Endometrial microvascular endothelial cells (primary cell): ENCODE data around the gene REEP2. TPM values are rescaled to one million over a fixed set of nuclear protein-coding genes. Genes with fewer than 3 reads are reported as not detected.

ENCODE experiments used
- in situ Hi-C: cut with HindIII; loops from 2 replicates; pipeline ENCODE4 v1.10.0; 2017; ENCODE audit warnings: low sequenced_read_pairs, low pct_unique_long_range_greater_than_20kb; ENCODE audit errors: inconsistent ontology term
- total RNA-seq: library from RNA; depleted of rRNA; stranded (reverse); fragments of >200 nt; gene quantifications from one replicate; pipeline ENCODE4 v1.2.3, GENCODE V29; 2015; ENCODE audit errors: inconsistent ontology term

REEP2 gene
- total RNA-seq, 1 donor from 2014 or later: 2.2 TPM

DNA sequence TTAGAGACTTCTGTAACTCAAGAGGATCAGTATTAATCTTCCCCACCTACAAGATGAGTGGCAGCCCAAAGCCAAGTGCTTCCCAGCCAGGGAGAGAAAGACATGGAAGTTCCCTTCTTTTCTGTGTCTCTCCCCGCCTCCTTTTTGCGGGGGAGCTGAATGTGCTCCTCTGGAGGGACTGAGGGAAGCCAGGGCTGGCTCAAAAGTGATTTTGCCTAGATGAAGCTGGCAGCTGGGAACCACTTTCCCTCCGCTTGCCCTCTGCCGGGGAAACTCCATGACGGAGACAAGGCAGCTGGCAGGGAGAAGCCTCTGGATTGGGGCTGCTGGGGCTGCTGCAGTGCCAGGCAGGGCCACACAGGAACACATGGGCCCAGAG is 50.8 kb downstream of the REEP2 start:
- in situ Hi-C loops: no loop called here

DNA sequence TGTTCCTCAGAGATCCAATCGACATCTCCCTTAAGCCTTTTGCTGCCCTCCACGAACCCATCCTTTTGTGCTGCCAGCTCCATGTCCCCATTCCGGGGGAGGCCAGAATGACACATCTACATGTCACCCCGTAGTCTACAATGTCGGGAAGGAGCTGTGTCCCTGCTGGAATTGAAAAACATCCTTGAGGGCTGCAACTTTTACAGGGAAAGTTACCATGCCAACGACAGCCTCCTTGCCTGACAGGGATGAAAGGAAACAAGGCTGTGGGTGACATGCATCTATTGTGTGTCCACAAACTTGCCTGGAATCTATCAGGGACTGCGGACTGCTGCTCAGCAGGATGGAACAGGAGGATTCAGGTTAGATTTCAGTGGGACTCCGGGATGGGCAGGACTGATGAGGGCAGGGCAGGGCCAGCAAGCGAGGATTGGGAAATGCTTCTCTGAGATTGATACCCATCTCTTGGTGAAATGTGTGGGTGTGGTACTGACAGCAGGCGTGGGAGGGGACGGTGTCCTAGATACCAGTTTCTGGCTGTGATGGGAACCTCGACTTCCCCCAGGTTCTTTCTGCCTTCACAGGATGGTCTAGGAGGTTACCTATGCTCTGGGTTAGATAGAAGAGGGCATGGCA is 51.9 kb downstream of the REEP2 start:
- in situ Hi-C loops: no loop called here

DNA sequence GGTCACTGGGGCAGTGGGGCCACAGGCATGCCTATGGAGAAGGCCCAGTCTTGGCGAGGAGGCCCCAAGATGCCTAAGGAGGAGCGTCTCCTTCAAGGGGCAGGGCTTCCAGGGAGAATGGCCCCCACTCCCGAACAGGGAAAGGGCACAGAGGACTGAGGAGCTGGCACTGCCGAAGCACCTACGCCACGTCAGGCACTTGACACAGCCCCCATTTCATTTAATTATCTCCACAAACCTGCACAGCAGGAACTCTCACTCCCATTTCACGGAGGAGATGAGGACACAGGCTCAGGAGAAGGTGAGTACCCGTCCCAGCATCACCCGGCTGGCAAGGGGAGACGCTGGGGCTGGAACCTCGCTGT is 52.4 kb downstream of the REEP2 start:
- in situ Hi-C loops: no loop called here

DNA sequence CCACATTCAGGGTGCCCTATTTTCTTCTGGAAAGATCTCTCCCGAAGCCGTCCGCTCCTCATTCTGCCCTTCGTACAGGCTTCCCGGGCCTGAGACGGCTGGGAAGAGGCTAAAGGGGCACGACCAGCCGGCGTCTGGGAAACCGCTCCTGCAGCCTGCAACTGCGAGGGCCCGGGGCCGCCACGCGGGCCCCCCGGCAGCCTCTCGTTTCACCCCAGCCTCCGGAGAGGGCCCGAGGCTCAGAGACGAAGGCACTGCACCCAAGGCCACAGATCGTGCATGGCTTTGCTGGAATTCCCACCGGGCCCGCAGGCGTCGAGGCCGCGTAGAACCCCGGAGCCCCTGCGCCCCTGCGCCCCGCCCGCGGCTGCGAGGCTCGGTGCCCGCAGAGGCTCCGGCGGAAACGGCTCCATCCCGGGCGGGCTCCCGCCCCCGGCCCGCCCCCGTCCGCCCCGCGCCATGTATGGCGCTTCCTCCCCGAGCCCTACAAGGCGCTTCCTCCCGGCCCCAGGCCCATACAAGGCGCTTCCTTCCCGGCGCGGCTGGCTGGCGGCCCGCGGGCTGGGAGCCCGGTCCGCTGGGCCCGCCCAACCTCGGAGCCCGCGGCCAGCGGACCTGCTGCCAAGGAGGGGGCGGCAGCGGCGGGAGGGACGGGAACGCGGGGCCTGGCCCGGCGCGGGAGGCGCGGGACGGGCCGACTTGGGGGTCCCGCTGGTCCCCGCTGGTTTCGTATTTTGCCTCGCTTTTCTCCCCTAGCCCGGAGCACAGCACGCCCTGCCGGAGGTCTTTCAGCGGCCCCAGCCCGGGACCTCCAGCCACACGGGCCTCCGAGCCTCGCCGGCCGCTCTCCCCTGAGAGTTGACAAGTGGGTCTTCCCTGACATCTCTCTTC is 53.1 kb downstream of the REEP2 start:
- in situ Hi-C loops: no loop called here

DNA sequence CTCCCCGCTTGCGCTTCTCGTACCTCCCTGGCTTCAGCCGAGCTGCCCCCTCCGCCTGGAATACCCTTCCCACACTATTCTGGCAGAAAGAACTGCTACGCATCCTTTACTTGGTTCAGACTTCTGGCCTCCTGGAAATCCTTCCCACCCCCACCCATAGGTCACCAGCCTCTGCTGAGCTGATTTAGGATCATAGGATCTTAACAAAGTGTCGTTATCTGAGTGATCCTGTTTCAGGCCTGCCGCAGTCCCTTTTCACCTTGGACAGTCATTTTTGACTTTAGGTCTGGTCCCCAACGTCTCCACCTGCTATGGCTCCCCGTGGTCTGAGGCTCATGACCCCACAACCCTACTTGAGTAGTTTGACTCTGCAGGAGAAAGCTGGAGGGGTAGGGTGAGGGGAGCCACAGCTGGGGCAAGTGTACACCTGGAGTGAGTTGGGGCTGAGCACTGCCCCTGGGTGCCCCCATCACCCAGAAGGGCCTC is 53.7 kb downstream of the REEP2 start:
- in situ Hi-C loops: no loop called here

DNA sequence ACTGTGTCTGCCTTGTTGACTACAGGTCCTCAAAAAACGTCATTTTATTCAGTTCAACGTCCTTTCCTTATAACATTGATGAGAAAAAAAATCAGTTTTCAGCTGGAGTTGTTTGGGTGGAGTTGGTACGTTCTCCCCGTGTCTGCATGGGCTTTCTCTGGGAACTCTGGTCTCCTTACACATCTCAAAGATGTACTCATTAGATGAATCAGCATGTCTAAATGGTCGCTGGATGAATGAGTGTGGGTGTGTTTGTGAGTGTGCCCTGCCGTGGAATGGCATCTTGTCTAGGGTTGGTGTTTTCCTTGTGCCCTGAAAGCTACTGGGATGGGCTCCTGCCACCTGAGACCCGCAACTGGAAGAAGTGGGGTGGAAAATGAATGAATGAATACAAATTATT is 56.5 kb downstream of the REEP2 start:
- in situ Hi-C loops: no loop called here

Other genes starting within 250 kb of the REEP2 start
- gene CDC23, start 225.7 kb upstream of the REEP2 start, total RNA-seq: 41.3 TPM
- not detected for gene GFRA3, start 164.4 kb upstream of the REEP2 start, total RNA-seq
- 13.9 TPM for gene CDC25C, start 107.3 kb upstream of the REEP2 start, total RNA-seq
- 36.3 TPM for gene FAM53C, start 100.8 kb upstream of the REEP2 start, total RNA-seq
- 34.8 TPM for gene KDM3B, start 86.4 kb upstream of the REEP2 start, total RNA-seq
- 3.0 TPM for gene EGR1, start 26.4 kb downstream of the REEP2 start, total RNA-seq
- 127 TPM for gene ETF1, start 104.2 kb downstream of the REEP2 start, total RNA-seq
- 452 TPM for gene HSPA9, start 136.3 kb downstream of the REEP2 start, total RNA-seq